K562 (cell line): ENCODE data around the gene PTPN18. TPM values are rescaled to one million over a fixed set of nuclear protein-coding genes. Genes with fewer than 3 reads are reported as not detected.
A peak's percentile ranks its signal among the peaks of the same experiment; 100 is the strongest.

Experiments used
- CTCF ChIP-seq, 3 experiments: IDR thresholded peaks in 2 of 3; conservative IDR thresholded peaks in 1 of 3; 2 replicates each; pipeline ENCODE4 v1.5.1; 2011 to 2012; ENCODE audit warnings: low read length in 3 of 3, mild to moderate bottlenecking in 3 of 3, control low read depth in 2 of 3, improper control_type of control experiment in 1 of 3, inconsistent platforms in 1 of 3, low read depth in 1 of 3, mixed read lengths in 1 of 3, moderate library complexity in 1 of 3; ENCODE audit not compliant: insufficient read depth in 2 of 3
- ELF1 ChIP-seq: fragments of 200-800 bp; sonication (Bioruptor generic); IDR thresholded peaks from 2 replicates; pipeline ENCODE4 v1.6.1; 2016; ENCODE audit warnings: missing genetic modification characterization, missing compliant biosample characterization
- ERF ChIP-seq: fragments of 450-650 bp; formaldehyde crosslinking; IDR thresholded peaks from 2 replicates; pipeline ENCODE4 v1.4.0; 2020; ENCODE audit warnings: mild to moderate bottlenecking, mixed read lengths
- HDAC1 ChIP-seq, 2 experiments: fragments of 450-650 bp; IDR thresholded peaks; 2 replicates each; pipeline ENCODE4 v1.6.1; 2016 to 2017; ENCODE audit warnings: inconsistent platforms in 1 of 2, mild to moderate bottlenecking in 1 of 2, moderate library complexity in 1 of 2
- LCOR ChIP-seq: sonication (generic); formaldehyde crosslinking; IDR thresholded peaks from 2 replicates; pipeline ENCODE4 v1.8.0; 2022; ENCODE audit warnings: mild to moderate bottlenecking, missing genetic modification reagents
- PYGO2 ChIP-seq: fragments of 450-650 bp; IDR thresholded peaks from 2 replicates; pipeline ENCODE4 v1.6.1; 2016; ENCODE audit warnings: mild to moderate bottlenecking, missing genetic modification characterization, moderate library complexity, missing compliant biosample characterization
- TBP ChIP-seq: optimal IDR thresholded peaks from 2 replicates; pipeline ENCODE3; 2011; ENCODE audit warnings: low read depth, low read length, improper control_type of control experiment
- TGIF2 ChIP-seq: sonication (generic); formaldehyde crosslinking; IDR thresholded peaks from 2 replicates; pipeline ENCODE4 v1.8.1; 2022; ENCODE audit warnings: mild to moderate bottlenecking, missing genetic modification reagents, moderate library complexity
- VEZF1 ChIP-seq: fragments of 200-800 bp; sonication (Bioruptor generic); IDR thresholded peaks from 2 replicates; pipeline ENCODE4 v1.6.1; 2017; ENCODE audit warnings: missing genetic modification characterization, missing compliant biosample characterization
- ZNF639 ChIP-seq, 2 experiments: fragments of 200-800 bp in 1 of 2; sonication (Bioruptor generic) in 1 of 2; sonication (generic) in 1 of 2; formaldehyde crosslinking in 1 of 2; IDR thresholded peaks in 1 of 2; conservative IDR thresholded peaks in 1 of 2; 2 replicates each; pipeline versions ENCODE4 v1.5.0 to v1.6.1; 2016 to 2020; ENCODE audit warnings: missing compliant biosample characterization in 1 of 2, missing genetic modification characterization in 1 of 2, missing genetic modification reagents in 1 of 2
- ZSCAN32 ChIP-seq: fragments of 450-650 bp; formaldehyde crosslinking; IDR thresholded peaks from 2 replicates; pipeline ENCODE4 v1.4.0; 2020; ENCODE audit warnings: mild to moderate bottlenecking, moderate library complexity
- polyA plus RNA-seq, 8 experiments: library from polyadenylated mRNA; depleted of rRNA in 4 of 8; stranded (reverse) in 5 of 8; unstranded in 3 of 8; fragments of >200 nt; fragmentation: Nextera tagmentation in 2 of 8; fragmentation: Illumina TruSeq in 1 of 8; extraction: Ambion mirVana in 2 of 8; extraction: Trizol in 1 of 8; gene quantifications; 2 replicates each; pipeline versions ENCODE4 v1.2.1 to v1.2.3, GENCODE V29; 2011 to 2014; ENCODE audit warnings: inconsistent platforms in 1 of 8, missing spikeins in 1 of 8
- total RNA-seq, 7 experiments: library from RNA; depleted of rRNA in 6 of 7; stranded (reverse); fragments of >200 nt in 6 of 7; fragmentation: Illumina TruSeq in 2 of 7; extraction: Trizol in 2 of 7; gene quantifications; 2 replicates each; pipeline versions ENCODE4 v1.2.1 to v1.2.3, GENCODE V29; 2011 to 2021; ENCODE audit warnings: low replicate concordance in 1 of 7

PTPN18 gene
- total and polyA plus RNA-seq, 9 of the 15 experiments (the other 6 are each of a cell fraction or from before 2014, with no cell fraction given), result 11.6 to 90.7 (median 49.6) TPM

GRCh38 chr2:130355578-130356431 is at the start of gene PTPN18 (continued):
- TF ChIP-seq ZNF639 (CRISPR knock-in tag; conservative IDR thresholded peaks at IDR 0.05 in 1 of 2, IDR thresholded peaks at IDR 0.05 in 1 of 2), result peak in 1 of 2 experiments; percentile 59; a peak in 2 of 4 replicates
- 0 out of 2 replicates have a peak, but pooled peaks have one; percentile 50 for TF ChIP-seq ERF (CRISPR knock-in tag)
- peak; percentile 86 for TF ChIP-seq TBP
- TF ChIP-seq ELF1 (tag), result peak; percentile 47
- peak; percentile 31 to 73 (median 63); a peak in 5 of 6 replicates for TF ChIP-seq CTCF (IDR thresholded peaks at IDR 0.05 in 2 of 3, conservative IDR thresholded peaks at IDR 0.05 in 1 of 3; ENCODE audit: insufficient read depth in 2 of 3, low read depth in 1 of 3, low read length in 3 of 3)
- TF ChIP-seq VEZF1 (CRISPR knock-in tag), result peak; percentile 84
- peak; percentile 55; the same call in 1 of the 2 replicates for TF ChIP-seq LCOR (CRISPR knock-in tag)
- TF ChIP-seq ZSCAN32, result peak; percentile 73
- TF ChIP-seq HDAC1 (IDR thresholded peaks at IDR 0.05), result peak in 1 of 2 experiments; percentile 38; a peak in 1 of 4 replicates
- TF ChIP-seq PYGO2 (tag), result no peak
- TF ChIP-seq TGIF2, result 0 out of 2 replicates have a peak, but pooled peaks have one; percentile 35
